HepG2 (cell line): Measurements from ENCODE around the gene TIRAP. TPM values are rescaled to one million over a fixed set of nuclear protein-coding genes. Genes with fewer than 3 reads are reported as not detected.

Experiments
- ATF4 ChIP-seq, 2 experiments: fragments of 450-650 bp in 1 of 2; sonication (generic) in 1 of 2; formaldehyde crosslinking; IDR thresholded peaks; 2 replicates each; pipeline versions ENCODE4 v1.5.0 to v1.8.0; 2020 to 2022; ENCODE audit warnings: mild to moderate bottlenecking in 1 of 2, missing genetic modification reagents in 1 of 2
- ATRX ChIP-seq: sonication (generic); formaldehyde crosslinking; IDR thresholded peaks from 2 replicates; pipeline ENCODE4 v1.4.0; 2020; ENCODE audit warnings: missing genetic modification reagents, borderline replicate concordance
- CSRNP1 ChIP-seq: sonication (generic); formaldehyde crosslinking; IDR thresholded peaks from 2 replicates; pipeline ENCODE4 v1.8.1; 2023; ENCODE audit warnings: mild to moderate bottlenecking, missing genetic modification reagents
- EP300 ChIP-seq, 3 experiments: sonication (generic) in 1 of 3; formaldehyde crosslinking in 1 of 3; IDR thresholded peaks; 2 replicates each; pipeline versions ENCODE4 v1.5.1 to v1.6.1; 2011 to 2020; ENCODE audit warnings: low read depth in 2 of 3, low read length in 2 of 3, borderline replicate concordance in 1 of 3, improper control_type of control experiment in 1 of 3, mild to moderate bottlenecking in 1 of 3, missing genetic modification reagents in 1 of 3, moderate library complexity in 1 of 3
- FOXK2 ChIP-seq: fragments of 450-650 bp; IDR thresholded peaks from 2 replicates; pipeline ENCODE4 v1.6.1; 2016
- GATA4 ChIP-seq: sonication (generic); IDR thresholded peaks from 2 replicates; pipeline ENCODE4 v1.6.1; 2016; ENCODE audit warnings: antibody characterized with exemption, low read depth, borderline replicate concordance
- KMT2A ChIP-seq: sonication (generic); formaldehyde crosslinking; IDR thresholded peaks from 2 replicates; pipeline ENCODE4 v1.4.0; 2020; ENCODE audit warnings: missing genetic modification reagents
- MAZ ChIP-seq, 2 experiments: sonication (generic) in 1 of 2; formaldehyde crosslinking in 1 of 2; IDR thresholded peaks; 2 replicates each; pipeline versions ENCODE4 v1.5.0 to v1.6.1; 2012 to 2020; ENCODE audit warnings: low read depth in 2 of 2, mild to moderate bottlenecking in 2 of 2, borderline replicate concordance in 1 of 2, improper control_type of control experiment in 1 of 2, low read length in 1 of 2, missing genetic modification reagents in 1 of 2, moderate library complexity in 1 of 2
- NFYB ChIP-seq: sonication (generic); formaldehyde crosslinking; IDR thresholded peaks from 2 replicates; pipeline ENCODE4 v1.4.0; 2020; ENCODE audit warnings: missing genetic modification reagents
- RBM39 ChIP-seq: fragments of 200-400 bp; formaldehyde crosslinking; IDR thresholded peaks from one replicate; pipeline ENCODE4 v1.6.1; 2018; ENCODE audit warnings: antibody characterized with exemption, mild to moderate bottlenecking, low read depth, low read length; ENCODE audit not compliant: poor library complexity, severe bottlenecking
- REL ChIP-seq: sonication (generic); formaldehyde crosslinking; conservative IDR thresholded peaks from 2 replicates; pipeline ENCODE4 v1.8.0; 2022; ENCODE audit warnings: mild to moderate bottlenecking, missing genetic modification reagents, moderate library complexity
- REXO4 ChIP-seq: sonication (generic); formaldehyde crosslinking; IDR thresholded peaks from 2 replicates; pipeline ENCODE4 v1.8.0; 2022; ENCODE audit warnings: missing genetic modification reagents, mild to moderate bottlenecking, borderline replicate concordance
- SIX1 ChIP-seq: sonication (generic); formaldehyde crosslinking; IDR thresholded peaks from 2 replicates; pipeline ENCODE4 v1.4.0; 2020; ENCODE audit warnings: missing genetic modification reagents, borderline replicate concordance
- TBL1XR1 ChIP-seq: fragments of 150-350 bp; IDR thresholded peaks from 2 replicates; pipeline ENCODE4 v1.6.1; 2014; ENCODE audit warnings: borderline replicate concordance, low read length; ENCODE audit not compliant: partially characterized antibody
- ZBTB20 ChIP-seq: sonication (generic); formaldehyde crosslinking; IDR thresholded peaks from 2 replicates; pipeline ENCODE4 v1.8.1; 2023; ENCODE audit warnings: missing genetic modification reagents, low read depth, mild to moderate bottlenecking, borderline replicate concordance
- ZKSCAN5 ChIP-seq: sonication (generic); formaldehyde crosslinking; IDR thresholded peaks from 2 replicates; pipeline ENCODE4 v1.5.1; 2020; ENCODE audit warnings: mild to moderate bottlenecking, missing genetic modification reagents
- ZNF253 ChIP-seq: sonication (generic); formaldehyde crosslinking; IDR thresholded peaks from 2 replicates; pipeline ENCODE4 v1.8.0; 2022; ENCODE audit warnings: mild to moderate bottlenecking, missing genetic modification reagents, borderline replicate concordance
- ZNF256 ChIP-seq: sonication (generic); formaldehyde crosslinking; conservative IDR thresholded peaks from 2 replicates; pipeline ENCODE4 v1.4.0; 2020; ENCODE audit warnings: missing genetic modification reagents
- ZNF326 ChIP-seq: sonication (generic); formaldehyde crosslinking; IDR thresholded peaks from 2 replicates; pipeline ENCODE4 v1.4.0; 2020; ENCODE audit warnings: missing genetic modification reagents, borderline replicate concordance
- ZNF335 ChIP-seq: sonication (generic); formaldehyde crosslinking; IDR thresholded peaks from 2 replicates; pipeline ENCODE4 v1.4.0; 2020; ENCODE audit warnings: missing genetic modification reagents
- ZNF530 ChIP-seq: sonication (generic); formaldehyde crosslinking; IDR thresholded peaks from 2 replicates; pipeline ENCODE4 v1.5.0; 2020; ENCODE audit warnings: low read depth, mild to moderate bottlenecking, missing genetic modification reagents
- polyA plus RNA-seq, 8 experiments: library from polyadenylated mRNA; depleted of rRNA in 3 of 8; stranded (reverse) in 7 of 8; unstranded in 1 of 8; fragments of >200 nt; fragmentation: Illumina TruSeq in 4 of 8; extraction: Trizol in 4 of 8; gene quantifications; 2 replicates each; pipeline versions ENCODE4 v1.2.1 to v1.2.3, GENCODE V29; 2011 to 2016; ENCODE audit warnings: low read depth in 4 of 8, missing spikeins in 1 of 8, mixed read lengths in 1 of 8; ENCODE audit not compliant: insufficient read depth in 1 of 8
- total RNA-seq, 5 experiments: library from RNA; depleted of rRNA; stranded (reverse); fragments of >200 nt; fragmentation: Illumina TruSeq; extraction: Trizol; gene quantifications; 2 replicates each; pipeline ENCODE4 v1.2.3, GENCODE V29; 2016; ENCODE audit warnings: low read depth in 1 of 5
- TF ChIP-seq, protein P1 (sequence below): sonication (generic); formaldehyde crosslinking; IDR thresholded peaks from 2 replicates; pipeline ENCODE4 v1.4.0; 2020; ENCODE audit warnings: mild to moderate bottlenecking, missing genetic modification reagents
- TF ChIP-seq, protein P2 (sequence below): sonication (generic); formaldehyde crosslinking; IDR thresholded peaks from 2 replicates; pipeline ENCODE4 v1.5.0; 2020; ENCODE audit warnings: missing genetic modification reagents, mild to moderate bottlenecking, borderline replicate concordance

TIRAP gene
- total and polyA plus RNA-seq, 2 of the 13 experiments (the other 11 are each of a cell fraction or from before 2014, with no cell fraction given), result 5.4 to 5.7 TPM

DNA sequence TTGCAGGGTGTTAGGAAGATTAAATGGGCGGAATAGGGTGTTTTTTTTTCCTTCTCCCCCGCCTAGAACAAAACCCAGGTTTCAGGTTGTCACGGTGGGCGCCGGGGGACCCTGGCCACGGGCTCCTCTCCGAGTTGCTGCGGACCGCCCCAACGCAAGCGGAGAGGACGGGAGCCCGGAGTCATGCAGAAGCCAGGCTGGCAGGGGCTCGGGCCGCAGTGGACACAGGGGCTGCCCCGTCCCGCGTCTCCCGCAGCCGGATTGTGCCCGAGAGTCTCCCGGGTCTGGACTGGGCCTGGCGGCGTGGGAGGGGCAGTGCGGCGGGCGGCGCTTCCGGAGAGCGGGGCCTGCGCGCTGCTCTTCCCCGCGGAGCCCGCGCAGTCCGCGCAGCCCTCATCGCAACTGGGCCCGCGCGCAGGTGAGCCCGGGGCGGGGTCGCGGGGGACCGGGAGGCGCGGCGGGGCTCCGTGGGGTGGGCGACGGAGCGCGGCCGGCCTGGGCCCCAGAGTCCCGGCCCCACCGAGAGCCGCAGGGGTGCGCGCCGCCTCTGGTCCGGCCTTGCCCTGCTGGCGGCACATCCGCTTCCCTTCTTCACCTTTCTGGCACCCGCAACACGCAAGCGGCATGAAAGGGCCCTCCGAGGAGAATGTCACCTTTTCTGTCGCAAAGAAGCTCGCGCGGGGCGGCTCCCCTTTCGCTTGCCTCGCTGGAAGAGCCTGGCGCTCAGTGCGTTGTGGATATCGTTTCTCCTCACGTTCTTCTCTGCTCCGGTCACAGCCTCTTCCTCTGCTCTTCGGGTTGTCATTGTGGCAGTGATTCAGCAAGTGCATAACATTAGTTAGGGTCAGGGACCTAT is at the start of gene TIRAP (continued):
- TF ChIP-seq ATRX (CRISPR knock-in tag), result no peak
- TF ChIP-seq ZNF326 (CRISPR knock-in tag), result no peak
- no peak for TF ChIP-seq REXO4 (CRISPR knock-in tag)
- TF ChIP-seq ZNF335 (CRISPR knock-in tag), result no peak
- TF ChIP-seq, protein P1, sequence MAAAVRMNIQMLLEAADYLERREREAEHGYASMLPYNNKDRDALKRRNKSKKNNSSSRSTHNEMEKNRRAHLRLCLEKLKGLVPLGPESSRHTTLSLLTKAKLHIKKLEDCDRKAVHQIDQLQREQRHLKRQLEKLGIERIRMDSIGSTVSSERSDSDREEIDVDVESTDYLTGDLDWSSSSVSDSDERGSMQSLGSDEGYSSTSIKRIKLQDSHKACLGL (CRISPR knock-in tag), result no peak
- TF ChIP-seq EP300 (IDR thresholded peaks at IDR 0.05; ENCODE audit: low read depth in 2 of 2, low read length in 2 of 2), result no peak
- no peak for TF ChIP-seq EP300 (CRISPR knock-in tag; IDR thresholded peaks at IDR 0.05; ENCODE audit: borderline replicate concordance)
- TF ChIP-seq REL (CRISPR knock-in tag), result peak; percentile 64; the same call in 1 of the 2 replicates
- no peak for TF ChIP-seq ZKSCAN5 (CRISPR knock-in tag)
- TF ChIP-seq KMT2A (CRISPR knock-in tag), result peak; percentile 70; the same call in 1 of the 2 replicates
- TF ChIP-seq SIX1 (CRISPR knock-in tag), result no peak
- no peak for TF ChIP-seq ZNF253 (CRISPR knock-in tag)
- no peak for TF ChIP-seq CSRNP1 (CRISPR knock-in tag)
- TF ChIP-seq RBM39, result peak; percentile 64
- TF ChIP-seq FOXK2, result no peak
- TF ChIP-seq TBL1XR1, result no peak
- no peak for TF ChIP-seq ZNF256 (CRISPR knock-in tag)
- TF ChIP-seq ZBTB20, result no peak
- no peak for TF ChIP-seq ZNF530
- no peak; the same call in 1 of the 2 replicates for TF ChIP-seq GATA4
- TF ChIP-seq NFYB, result no peak
- no peak; the same call in 1 of the 2 replicates for TF ChIP-seq MAZ (IDR thresholded peaks at IDR 0.05; ENCODE audit: borderline replicate concordance, low read depth, low read length)
- peak; percentile 74; the same call in 1 of the 2 replicates for TF ChIP-seq MAZ (CRISPR knock-in tag; IDR thresholded peaks at IDR 0.05; ENCODE audit: low read depth)
- TF ChIP-seq, protein P2, sequence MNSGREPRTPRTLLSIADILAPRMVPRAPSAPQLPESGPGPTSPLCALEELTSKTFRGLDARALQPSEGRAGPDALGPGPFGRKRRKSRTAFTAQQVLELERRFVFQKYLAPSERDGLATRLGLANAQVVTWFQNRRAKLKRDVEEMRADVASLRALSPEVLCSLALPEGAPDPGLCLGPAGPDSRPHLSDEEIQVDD, result no peak
- TF ChIP-seq ATF4 (CRISPR knock-in tag; IDR thresholded peaks at IDR 0.05), result no peak; a peak in 1 of 4 replicates
